A549 (cell line): Measurements from ENCODE around the gene MTCL1.

Experiments used
- BHLHE40 ChIP-seq: IDR thresholded peaks from 2 replicates; pipeline ENCODE4 v1.6.1; 2012; ENCODE audit warnings: low read depth, low read length, inconsistent platforms
- EP300 ChIP-seq, 2 experiments: fragments of >200 bp; sonication (Bioruptor Twin); formaldehyde crosslinking; IDR thresholded peaks; 2 replicates in 1 of 2; 3 replicates in 1 of 2; pipeline ENCODE4 v1.6.1; 2016 to 2017

GRCh38 chr18:8715599-8715998 is 10.2 kb downstream of the MTCL1 start:
- TF ChIP-seq EP300 (IDR thresholded peaks at IDR 0.05) (no peak), BHLHE40 (no peak)
